GM12891 (cell line): ENCODE results near the gene IQCN.

Source experiments
- PAX5 ChIP-seq: IDR thresholded peaks from 2 replicates; pipeline ENCODE4 v1.6.1; 2011; ENCODE audit warnings: low read length, moderate library complexity, mild to moderate bottlenecking; ENCODE audit not compliant: insufficient read depth, severe bottlenecking
- POLR2A ChIP-seq: IDR thresholded peaks from 2 replicates; pipeline ENCODE4 v1.6.1; 2011; ENCODE audit warnings: low read depth, low read length, control low read depth
- POLR2AphosphoS5 ChIP-seq: IDR thresholded peaks from 2 replicates; pipeline ENCODE4 v1.6.1; 2011; ENCODE audit warnings: low read depth, low read length, control low read depth
- SPI1 ChIP-seq: IDR thresholded peaks from 2 replicates; pipeline ENCODE4 v1.6.1; 2011; ENCODE audit warnings: low read depth, low read length, control low read depth
- TAF1 ChIP-seq: IDR thresholded peaks from 2 replicates; pipeline ENCODE4 v1.6.1; 2011; ENCODE audit warnings: low read depth, low read length, control low read depth

DNA sequence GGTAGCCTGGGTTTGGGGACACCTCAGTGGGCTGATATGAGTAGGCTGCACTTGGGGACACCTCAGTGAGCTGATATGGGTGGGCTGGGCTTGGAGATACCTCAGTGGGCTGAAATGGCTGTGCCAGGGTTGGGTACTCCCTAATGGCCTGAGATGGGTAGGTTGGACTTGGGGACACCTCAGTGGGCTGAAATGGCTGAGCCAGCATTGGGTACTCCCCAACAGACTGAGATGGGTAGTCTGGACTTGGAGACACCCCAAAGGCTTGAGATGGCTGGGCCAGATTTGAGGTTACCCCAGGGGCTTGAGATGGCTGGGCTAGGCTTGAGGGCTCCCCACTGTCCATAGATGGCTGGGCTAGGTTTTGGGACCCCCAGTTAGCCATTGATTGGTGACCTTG lies 12.1 kb downstream of the IQCN start:
- TF ChIP-seq POLR2A, result no peak
- TF ChIP-seq SPI1, result no peak
- no peak for TF ChIP-seq POLR2AphosphoS5
- no peak for TF ChIP-seq TAF1
- TF ChIP-seq PAX5, result no peak
